Breast epithelium (tissue), 3 donors: ENCODE results near the gene RNF223.

Experiments
- CTCF ChIP-seq, 3 donors: fragments of 450-650 bp; IDR thresholded peaks; one replicate each; pipeline ENCODE4 v1.5.1; 2016 to 2017; ENCODE audit warnings: antibody characterized with exemption in 3 of 3, mild to moderate bottlenecking in 3 of 3, moderate library complexity in 3 of 3
- POLR2AphosphoS5 ChIP-seq, 3 donors: sonication (generic); formaldehyde crosslinking; IDR thresholded peaks; one replicate each; pipeline ENCODE4 v1.6.1; 2017; ENCODE audit warnings: antibody characterized with exemption in 3 of 3

GRCh38 chr1:1034439-1034781 lies 39.7 kb downstream of the RNF223 start:
- no peak for TF ChIP-seq POLR2AphosphoS5 (IDR thresholded peaks at IDR 0.05)
- no peak for TF ChIP-seq CTCF (IDR thresholded peaks at IDR 0.05)
